Measurements from ENCODE around the gene CPSF4L. TPM values are rescaled to one million over a fixed set of nuclear protein-coding genes. Genes with fewer than 3 reads are reported as not detected.

The CPSF4L gene
- total and polyA plus RNA-seq, 2 of the 13 experiments (the other 11 are each of a cell fraction or from before 2014, with no cell fraction given) = 0.73 to 1.6 TPM

- 0 out of 2 replicates have a peak, but pooled peaks have one; percentile 84 for TF ChIP-seq ZBTB39 (CRISPR knock-in tag; IDR thresholded peaks at IDR 0.05)
- 0 out of 2 replicates have a peak, but pooled peaks have one; percentile 92 for TF ChIP-seq CAMTA2 (CRISPR knock-in tag; IDR thresholded peaks at IDR 0.05; ENCODE audit: borderline replicate concordance)
- TF ChIP-seq ZNF704 (CRISPR knock-in tag; IDR thresholded peaks at IDR 0.05; ENCODE audit: borderline replicate concordance) = peak; percentile 67; the same call in 1 of the 2 replicates
- TF ChIP-seq SMC3 (IDR thresholded peaks at IDR 0.05; ENCODE audit: low read length) = 0 out of 2 replicates have a peak, but pooled peaks have one; percentile 19
- peak; percentile 66; the same call in 1 of the 2 replicates for TF ChIP-seq ZNF761 (CRISPR knock-in tag; conservative IDR thresholded peaks at IDR 0.05)
- TF ChIP-seq SOX6 (IDR thresholded peaks at IDR 0.05) = no peak
- TF ChIP-seq SOX6 (CRISPR knock-in tag; IDR thresholded peaks at IDR 0.05) = peak; percentile 76
- peak; percentile 83; the same call in 1 of the 2 replicates for TF ChIP-seq KDM2A (CRISPR knock-in tag; IDR thresholded peaks at IDR 0.05; ENCODE audit: borderline replicate concordance, low read depth)
- peak; percentile 96 for TF ChIP-seq BRD4 (CRISPR knock-in tag; IDR thresholded peaks at IDR 0.05)
- peak; percentile 36; the same call in 1 of the 2 replicates for TF ChIP-seq BCL6 (CRISPR knock-in tag; IDR thresholded peaks at IDR 0.05)
- TF ChIP-seq AFF4 (CRISPR knock-in tag; IDR thresholded peaks at IDR 0.05) = 0 out of 2 replicates have a peak, but pooled peaks have one; percentile 61
- TF ChIP-seq FOXO1 (CRISPR knock-in tag; IDR thresholded peaks at IDR 0.05) = peak; percentile 57
- peak; percentile 92; the same call in 1 of the 2 replicates for TF ChIP-seq ZNF275 (CRISPR knock-in tag; IDR thresholded peaks at IDR 0.05; ENCODE audit: borderline replicate concordance)
- peak; percentile 17; the same call in 1 of the 2 replicates for TF ChIP-seq NR2F6 (IDR thresholded peaks at IDR 0.05)
- peak; percentile 65; the same call in 1 of the 2 replicates for TF ChIP-seq NR2F6 (CRISPR knock-in tag; IDR thresholded peaks at IDR 0.05)
- TF ChIP-seq NR0B2 (CRISPR knock-in tag; IDR thresholded peaks at IDR 0.05) = peak; percentile 81; the same call in 1 of the 2 replicates
- no peak; the same call in 1 of the 2 replicates for TF ChIP-seq JDP2 (CRISPR knock-in tag; IDR thresholded peaks at IDR 0.05; ENCODE audit: borderline replicate concordance)
Measured at GRCh38 chr17:73231841-73232586, 29.7 kb downstream of the CPSF4L start (continued).

Measured in HepG2 (cell line).